Measurements from ENCODE around the gene GATA5. TPM values are rescaled to one million over a fixed set of nuclear protein-coding genes. Genes with fewer than 3 reads are reported as not detected.
A peak's percentile ranks its signal among the peaks of the same experiment; 100 is the strongest.

Gene GATA5
- total RNA-seq, 1 experiment from 2014 or later, result not detected

GRCh38 chr20:62463651-62464424 is 12.0 kb downstream of the GATA5 start:
- in situ Hi-C loops (cut with HindIII; ENCODE audit: low pct_unique_long_range_greater_than_20kb, low sequenced_read_pairs), result no loop called here

GRCh38 chr20:62462976-62463592 is 12.7 kb downstream of the GATA5 start:
- no peak for DNase-seq (ENCODE audit: low read depth)
- in situ Hi-C loops (cut with HindIII; ENCODE audit: low pct_unique_long_range_greater_than_20kb, low sequenced_read_pairs), result no loop called here

More at GRCh38 chr20:62463651-62464424, 12.0 kb downstream of the GATA5 start:
- no peak for DNase-seq (ENCODE audit: low read depth)

DNA sequence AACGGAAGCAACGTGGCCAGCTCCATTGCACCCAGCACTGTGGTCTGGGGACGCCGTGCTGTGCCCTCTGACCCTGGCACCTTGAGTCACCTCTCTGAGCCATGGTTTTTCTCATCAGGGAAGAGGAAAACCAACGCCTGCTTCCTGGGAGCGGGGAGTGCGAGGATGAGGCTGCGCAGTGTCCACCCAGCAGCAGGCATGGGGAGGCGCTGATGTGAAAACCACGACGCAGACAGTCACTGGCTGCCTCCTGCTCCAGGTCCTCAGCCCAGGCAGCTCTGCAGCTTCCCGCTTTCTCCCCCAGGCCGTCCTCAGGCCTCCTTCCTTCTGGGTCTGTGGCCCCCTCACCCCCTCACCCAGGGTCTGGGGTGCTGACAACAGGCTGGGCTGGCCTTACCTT is 14.0 kb downstream of the GATA5 start:
- no peak for DNase-seq (ENCODE audit: low read depth)
- in situ Hi-C loops (cut with HindIII; ENCODE audit: low pct_unique_long_range_greater_than_20kb, low sequenced_read_pairs), result no loop called here

DNA sequence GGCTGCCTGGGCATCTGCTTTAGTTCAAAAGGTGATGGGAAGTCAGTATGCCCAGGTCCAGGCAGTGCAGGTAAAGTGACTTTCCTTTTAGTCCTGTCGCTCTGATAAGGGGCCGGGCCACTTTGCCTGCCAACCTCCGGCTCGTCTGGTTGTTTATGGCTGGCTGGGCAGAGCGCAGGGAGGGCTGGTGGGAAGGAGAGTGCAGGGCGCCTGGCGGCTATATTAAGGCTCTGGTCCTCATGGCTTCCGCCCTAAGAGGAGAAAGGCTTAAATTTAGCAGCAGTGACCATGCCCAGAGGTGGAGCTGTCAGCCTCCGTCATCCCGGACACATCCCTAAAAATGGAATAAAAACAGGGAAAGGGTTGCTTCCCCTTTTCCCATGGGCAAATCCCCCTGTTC is 14.6 kb downstream of the GATA5 start:
- no peak for DNase-seq (ENCODE audit: low read depth)
- in situ Hi-C loops (cut with HindIII; ENCODE audit: low pct_unique_long_range_greater_than_20kb, low sequenced_read_pairs), result no loop called here

DNA sequence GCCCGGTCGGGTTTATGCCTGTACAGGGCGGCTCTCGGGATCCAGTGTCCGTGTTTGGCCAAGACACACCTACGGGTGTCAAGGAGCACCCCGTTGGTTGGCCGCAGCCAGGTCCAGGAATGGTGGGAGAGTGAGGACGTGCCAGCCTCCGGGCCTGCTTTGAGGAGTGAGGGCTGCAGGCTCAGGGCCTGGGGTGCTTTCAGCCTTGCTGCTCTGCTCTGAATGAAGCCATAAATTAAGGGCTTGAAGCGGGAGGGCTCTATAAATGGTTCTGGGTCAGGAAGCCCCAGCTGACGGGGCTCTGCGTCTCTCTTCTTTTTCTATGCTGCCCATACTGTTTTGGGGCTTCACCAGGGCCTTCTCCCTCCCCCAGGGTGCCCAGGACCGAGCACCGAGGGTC is 15.1 kb downstream of the GATA5 start:
- in situ Hi-C loops (cut with HindIII; ENCODE audit: low pct_unique_long_range_greater_than_20kb, low sequenced_read_pairs), result no loop called here

DNA sequence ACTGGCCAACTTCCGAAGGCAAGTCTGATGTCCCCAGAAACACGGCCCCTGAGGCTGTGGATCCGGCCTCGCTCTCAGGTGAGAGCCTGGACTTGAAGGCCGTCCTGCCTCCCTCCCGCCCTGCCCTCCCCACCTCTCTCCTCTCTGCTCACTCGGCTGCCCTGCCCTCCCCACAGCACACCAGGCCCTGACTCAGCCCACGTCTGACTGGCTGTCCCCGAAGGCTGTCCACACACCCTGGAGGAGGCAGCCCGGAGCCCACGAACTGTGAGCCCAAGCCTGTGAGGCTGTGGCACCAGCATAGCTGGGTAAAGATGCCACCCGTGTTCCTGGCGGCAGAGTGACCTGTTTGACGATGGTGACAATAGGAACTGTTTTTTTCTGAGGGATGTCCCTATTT is 16.3 kb downstream of the GATA5 start:
- in situ Hi-C loops (cut with HindIII; ENCODE audit: low pct_unique_long_range_greater_than_20kb, low sequenced_read_pairs), result no loop called here
- DNase-seq (ENCODE audit: low read depth), result no peak

More for the DNA sequence above, 15.1 kb downstream of the GATA5 start:
- DNase-seq (ENCODE audit: low read depth), result no peak

- in situ Hi-C loops (cut with HindIII; ENCODE audit: low pct_unique_long_range_greater_than_20kb, low sequenced_read_pairs), result no loop called here
- peak; percentile 6 for DNase-seq (ENCODE audit: low read depth)
Measured at GRCh38 chr20:62458275-62459251, 17.2 kb downstream of the GATA5 start.

- in situ Hi-C loops (cut with HindIII; ENCODE audit: low pct_unique_long_range_greater_than_20kb, low sequenced_read_pairs), result no loop called here
- DNase-seq (ENCODE audit: low read depth), result no peak
Measured at GRCh38 chr20:62457831-62458230, 18.0 kb downstream of the GATA5 start.

DNA sequence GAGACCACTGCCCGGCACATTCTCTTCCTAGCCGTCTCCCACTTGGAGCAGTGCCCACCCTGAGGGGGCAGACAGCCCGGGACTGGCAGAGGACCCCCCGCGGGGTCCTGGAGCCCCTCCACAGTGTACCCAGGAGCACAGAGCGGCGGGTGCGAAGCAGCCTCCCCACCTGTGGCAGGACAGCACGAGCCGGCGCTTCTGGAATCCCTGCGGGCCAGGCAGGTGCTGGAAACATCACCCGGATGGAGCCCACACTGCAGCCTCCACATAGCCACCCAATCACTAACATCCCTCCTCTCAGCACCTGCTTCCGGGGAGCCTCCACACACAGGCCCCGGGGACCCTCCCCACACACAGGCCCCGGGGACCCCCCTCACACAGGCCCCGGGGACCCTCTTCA is 18.7 kb downstream of the GATA5 start:
- in situ Hi-C loops (cut with HindIII; ENCODE audit: low pct_unique_long_range_greater_than_20kb, low sequenced_read_pairs), result no loop called here
- no peak for DNase-seq (ENCODE audit: low read depth)

DNA sequence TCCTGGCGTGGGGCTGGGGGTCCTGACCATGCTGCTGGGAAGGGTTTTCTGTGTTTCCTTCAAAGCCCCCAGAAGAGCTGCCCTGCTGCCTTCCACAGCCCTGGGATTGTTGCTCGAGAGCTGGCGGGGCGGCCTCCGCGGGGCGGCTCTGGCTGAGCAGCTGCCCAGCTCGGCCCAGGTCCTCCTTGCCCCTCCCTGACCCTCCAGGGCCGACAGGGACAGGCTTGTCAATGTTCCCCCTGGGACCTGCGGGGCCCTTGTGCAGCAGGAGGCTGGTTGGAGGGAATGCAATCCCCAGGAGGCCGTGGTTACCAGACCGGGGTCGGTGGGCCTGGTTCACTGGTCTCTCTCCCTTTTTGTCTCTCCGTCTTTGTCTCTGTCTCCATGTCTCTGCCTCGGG is 19.9 kb downstream of the GATA5 start:
- DNase-seq (ENCODE audit: low read depth), result no peak
- in situ Hi-C loops (cut with HindIII; ENCODE audit: low pct_unique_long_range_greater_than_20kb, low sequenced_read_pairs), result no loop called here

DNA sequence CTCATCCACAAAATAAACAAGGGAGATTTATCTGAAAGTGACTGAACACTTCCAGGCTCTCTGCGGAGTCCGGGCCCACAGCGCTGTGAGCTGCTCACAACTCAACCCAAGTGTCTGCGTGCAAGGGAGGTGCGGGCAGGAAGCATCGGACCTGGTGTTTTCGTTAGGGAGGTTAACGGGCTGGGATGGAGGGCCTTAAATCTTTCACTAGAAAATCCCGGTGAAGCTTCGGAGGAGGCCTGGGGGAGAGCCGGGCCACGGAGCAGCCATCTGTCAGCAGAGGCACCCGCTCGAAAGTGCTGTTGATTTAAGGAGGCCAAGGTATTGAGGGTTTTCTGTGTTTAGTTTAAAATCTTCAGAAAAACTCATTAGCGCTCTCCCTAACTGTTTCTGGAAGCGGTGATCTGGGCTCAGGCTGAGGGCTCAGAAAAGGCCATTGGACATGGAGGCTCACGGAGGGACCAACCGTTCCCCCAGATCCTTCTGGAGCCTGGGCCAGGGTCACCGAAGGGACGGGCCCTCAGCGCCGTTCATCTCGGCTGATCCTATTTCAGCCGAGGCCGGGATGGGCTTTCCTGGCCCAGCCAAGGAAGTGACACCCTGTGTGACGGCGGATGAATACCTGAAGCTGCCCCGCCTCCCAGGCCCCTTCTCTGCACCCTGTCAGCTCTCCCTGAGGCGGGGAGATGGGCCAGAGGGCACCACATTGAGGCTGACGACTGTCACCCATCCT is 20.7 kb downstream of the GATA5 start:
- in situ Hi-C loops (cut with HindIII; ENCODE audit: low pct_unique_long_range_greater_than_20kb, low sequenced_read_pairs), result no loop called here
- no peak for DNase-seq (ENCODE audit: low read depth)

DNA sequence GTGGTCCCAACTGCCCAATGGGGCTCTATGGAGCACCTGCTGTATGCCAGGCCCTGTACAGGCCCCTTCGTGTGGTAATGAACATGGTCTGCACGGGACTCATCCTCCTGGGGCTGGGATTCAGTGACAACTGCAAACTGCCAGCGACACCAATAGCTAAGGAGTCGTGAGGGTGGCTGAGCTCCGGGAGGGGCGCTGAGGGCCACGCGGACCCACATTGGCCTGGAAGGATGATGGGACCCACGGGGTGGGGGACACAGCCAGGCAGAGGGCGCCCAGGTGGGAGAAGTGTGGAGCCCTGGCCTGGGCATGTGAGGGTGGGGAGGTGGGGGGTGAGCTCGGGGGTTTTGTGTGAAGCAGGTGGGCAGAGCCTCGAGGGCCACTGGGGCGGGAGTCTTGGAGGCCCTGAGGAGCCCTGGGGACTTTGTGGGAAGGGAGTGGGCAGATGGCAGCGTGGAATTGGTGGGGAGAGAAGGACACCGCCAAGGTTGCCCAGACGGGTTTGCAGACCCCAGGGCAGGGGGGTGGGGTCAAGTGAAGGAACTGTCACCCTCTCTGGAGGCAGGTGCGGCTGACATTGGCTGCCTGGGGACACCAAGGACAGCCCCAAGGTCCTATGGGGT is 22.5 kb downstream of the GATA5 start:
- in situ Hi-C loops (cut with HindIII; ENCODE audit: low pct_unique_long_range_greater_than_20kb, low sequenced_read_pairs), result no loop called here
- no peak for DNase-seq (ENCODE audit: low read depth)

DNA sequence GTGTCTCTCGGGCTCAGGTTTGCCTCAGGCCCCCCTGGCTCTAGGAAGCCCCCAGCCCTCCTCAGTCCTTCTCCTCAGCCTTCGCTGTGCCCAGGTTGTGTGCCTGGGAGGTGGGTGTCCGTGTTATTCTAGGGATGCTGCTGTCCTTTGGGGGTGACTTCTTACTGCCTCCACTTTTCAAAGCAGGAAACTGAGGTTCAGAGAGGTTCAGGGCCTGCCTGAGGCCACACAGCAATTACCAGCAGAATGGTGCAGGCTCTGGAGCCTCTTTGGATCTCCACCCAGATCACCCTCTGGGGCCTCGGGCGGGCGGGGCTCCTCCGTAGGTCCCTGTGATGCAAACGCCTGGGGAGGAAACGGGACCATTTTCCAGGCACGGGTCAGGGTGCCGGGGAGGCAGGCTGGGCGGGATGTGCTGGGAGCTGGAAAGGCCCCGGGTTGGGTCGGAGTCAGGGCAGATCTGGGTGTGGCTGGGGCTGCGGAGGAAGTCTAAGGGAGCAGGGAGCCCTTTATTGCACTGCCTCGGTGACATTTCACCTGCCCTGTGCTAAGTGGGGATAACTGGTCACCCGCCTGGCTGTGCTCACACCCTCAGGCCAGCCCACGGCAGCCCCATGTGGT is 23.2 kb downstream of the GATA5 start:
- in situ Hi-C loops (cut with HindIII; ENCODE audit: low pct_unique_long_range_greater_than_20kb, low sequenced_read_pairs), result no loop called here

DNA sequence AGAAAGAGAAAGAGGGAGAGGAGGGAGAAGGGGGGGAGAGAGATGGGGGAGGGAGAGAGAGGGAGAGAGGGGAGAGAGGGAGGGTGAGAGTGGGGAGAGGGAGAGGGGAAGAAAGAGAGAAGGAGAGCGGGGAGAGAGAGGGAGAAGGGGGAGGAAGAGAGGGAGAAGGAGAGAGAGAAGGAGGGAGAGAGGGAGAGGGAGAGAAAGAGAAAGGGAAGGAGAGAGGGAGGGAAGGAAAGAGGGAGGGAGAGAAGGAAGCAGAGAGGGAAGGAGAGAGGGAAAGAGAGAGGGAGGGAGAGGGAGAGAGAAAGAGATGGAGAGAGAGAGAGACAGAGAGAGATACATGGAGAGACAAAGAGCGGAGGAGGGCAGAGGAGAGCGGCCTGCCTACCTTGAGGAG is 23.8 kb downstream of the GATA5 start:
- in situ Hi-C loops (cut with HindIII; ENCODE audit: low pct_unique_long_range_greater_than_20kb, low sequenced_read_pairs), result no loop called here
- no peak for DNase-seq (ENCODE audit: low read depth)

More for the DNA sequence above, 23.2 kb downstream of the GATA5 start:
- no peak for DNase-seq (ENCODE audit: low read depth)

- in situ Hi-C loops (cut with HindIII; ENCODE audit: low pct_unique_long_range_greater_than_20kb, low sequenced_read_pairs), result no loop called here
- DNase-seq (ENCODE audit: low read depth), result no peak
Measured at GRCh38 chr20:62451156-62451767, 24.5 kb downstream of the GATA5 start.

DNA sequence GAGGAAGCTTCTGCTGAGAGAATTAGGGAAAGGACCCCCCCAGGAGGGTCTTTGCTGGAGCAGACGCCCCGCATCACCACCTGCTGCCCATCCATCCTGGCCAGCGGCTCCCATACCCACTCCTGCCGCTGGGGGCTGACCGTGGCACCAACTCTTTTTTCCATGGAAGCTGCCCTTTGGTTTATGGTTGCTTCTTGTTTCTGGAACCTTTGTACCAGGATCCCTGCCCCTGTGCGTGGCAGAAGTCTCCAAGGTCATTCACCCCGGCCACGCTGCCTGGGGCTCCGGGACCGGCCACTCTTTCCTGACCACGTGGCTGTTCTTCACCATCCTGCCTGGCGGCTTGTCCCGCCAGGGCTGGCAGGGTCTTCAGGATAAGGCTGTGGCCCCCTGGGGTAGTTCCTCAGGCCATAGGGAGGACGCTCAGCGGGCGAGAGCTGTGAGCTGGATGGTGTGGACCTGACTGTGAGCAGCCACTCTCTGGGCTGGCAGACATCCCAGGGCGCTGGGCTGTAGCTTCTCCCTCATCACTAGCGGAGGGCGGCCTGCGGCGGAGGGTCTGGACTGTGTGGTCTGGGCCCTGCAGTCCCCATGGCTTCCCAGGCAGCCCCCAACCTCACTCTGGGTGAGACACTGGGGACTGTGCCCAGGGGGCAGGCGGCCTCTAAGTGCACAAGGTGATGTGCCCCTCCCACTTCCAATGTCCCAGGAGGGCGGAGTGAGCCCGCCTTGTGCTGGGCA is 25.7 kb downstream of the GATA5 start:
- DNase-seq (ENCODE audit: low read depth), result peak; percentile 11
- in situ Hi-C loops (cut with HindIII; ENCODE audit: low pct_unique_long_range_greater_than_20kb, low sequenced_read_pairs), result no loop called here
